Ovary (tissue), 9 donors: ENCODE data around the gene TESK2. TPM values are rescaled to one million over a fixed set of nuclear protein-coding genes. Genes with fewer than 3 reads are reported as not detected.

Source experiments
- DNase-seq, 5 donors: peaks; one replicate each; pipeline ENCODE4 v3.0.0-alpha.2; 2019 to 2020
- H3K27ac ChIP-seq, 2 donors: fragments of 200-600 bp; one replicate each; pipeline versions ENCODE4 v1.5.1 to v1.8.0; 2019 to 2022
- H3K27me3 ChIP-seq: fragments of 200-600 bp; one replicate; pipeline ENCODE4 v1.8.0; 2022
- H3K36me3 ChIP-seq: fragments of 200-600 bp; sonication (generic); one replicate; pipeline ENCODE4 v1.5.1; 2019
- H3K4me1 ChIP-seq: one replicate; pipeline ENCODE4 v1.8.1; 2013; ENCODE audit warnings: mild to moderate bottlenecking, moderate library complexity; ENCODE audit not compliant: insufficient read depth
- H3K4me3 ChIP-seq: fragments of 200-600 bp; sonication (generic); one replicate; pipeline ENCODE4 v1.5.1; 2017
- H3K9me3 ChIP-seq, 2 donors: fragments of 200-600 bp in 1 of 2; sonication (generic) in 1 of 2; one replicate each; pipeline versions ENCODE4 v1.5.1 to v1.8.1; 2013 to 2019; ENCODE audit warnings: mild to moderate bottlenecking in 1 of 2, moderate library complexity in 1 of 2
- CTCF ChIP-seq, 3 donors: fragments of 450-650 bp in 2 of 3; fragments of 200-600 bp in 1 of 3; IDR thresholded peaks; one replicate each; pipeline versions ENCODE4 v1.5.1 to v1.8.0; 2016 to 2022; ENCODE audit warnings: antibody characterized with exemption in 3 of 3, mild to moderate bottlenecking in 1 of 3
- EP300 ChIP-seq: sonication (generic); formaldehyde crosslinking; IDR thresholded peaks from one replicate; pipeline ENCODE4 v1.6.1; 2017; ENCODE audit warnings: antibody characterized with exemption
- POLR2A ChIP-seq: fragments of 450-650 bp; IDR thresholded peaks from one replicate; pipeline ENCODE4 v1.6.1; 2017; ENCODE audit warnings: antibody characterized with exemption, mild to moderate bottlenecking, moderate library complexity
- WGBS, 3 donors: extraction: QIAGEN DNeasy Blood & Tissue Kit in 1 of 3; methylation state at CpG; one replicate each; pipeline versions ENCODE4 v1.1.5 to v1.1.7; 2013 to 2017; 5-methylcytosine and 5-hydroxymethylcytosine counted together
- intact Hi-C, 4 donors: fragments of 100-400 bp; cut with DNase I; formaldehyde crosslinking; loops; one replicate each; pipeline versions ENCODE4 v1.11.0 to v1.15.1; 2022 to 2023
- polyA plus RNA-seq, 2 donors: library from polyadenylated mRNA; stranded (reverse); fragments of 200-250 nt in 1 of 2; fragments of 350-450 nt in 1 of 2; fragmentation: Illumina TruSeq in 1 of 2; extraction: RNeasy Lipid Tissue Mini Kit (QIAGEN cat#74804) in 1 of 2; gene quantifications; one replicate each; pipeline ENCODE4 v1.2.3, GENCODE V29; 2013 to 2014
- total RNA-seq, 7 donors: library from RNA; depleted of rRNA in 2 of 7; stranded (reverse); fragments of >200 nt in 2 of 7; fragmentation: NEBNext Ultra II Directional in 3 of 7; extraction: Animal tissue kit (Norgen Biotek cat#: 25700) in 3 of 7; gene quantifications; one replicate each; pipeline versions ENCODE4 v1.1.0 to v1.2.4, GENCODE V29; 2016 to 2023
- donor health status: DM: no; HTN: no; CAD: no; lungs with moderate emphysema.
- donor health status: DM: no; HTN: no; CAD: no.
- donor health status: Bipolar disorder and iron deficiency.
- donor health status: DM: yes; HTN: yes; CAD: no.
- donor health status: DM: no; HTN: no; CAD: no.
- donor health status: DM: yes; HTN: yes; CAD: no.

Gene TESK2
- total and polyA plus RNA-seq, 9 donors, result 6.7 to 12.5 (median 9.7) TPM

DNA sequence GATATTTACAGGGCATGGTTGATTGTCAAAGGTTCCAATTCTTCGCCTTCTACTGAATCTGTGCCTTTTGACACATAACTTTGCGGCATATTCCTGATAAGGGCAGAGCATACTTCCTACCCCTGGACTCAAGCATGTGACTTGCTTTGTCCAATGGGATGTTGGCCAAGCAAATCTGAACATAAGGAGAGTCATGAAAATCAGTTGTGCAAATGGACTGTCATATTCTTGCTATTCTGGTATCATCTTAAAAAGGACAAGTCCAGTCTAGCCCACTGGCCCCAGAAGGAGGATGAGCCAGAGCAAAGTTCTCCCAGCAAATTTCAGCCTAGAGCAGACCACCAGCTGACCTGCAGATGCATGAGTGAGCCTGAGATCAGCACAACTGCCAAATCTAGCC lies 109.7 kb downstream of the TESK2 start:
- Histone ChIP-seq H3K36me3 (no peaks in the 10 kb centered on the region), H3K9me3 (no peaks in the 10 kb centered on the region), H3K27ac (no peak overlapping the region), H3K4me1 (peaks cover 1% of the 10 kb centered on the region), H3K27me3 (no peaks in the 10 kb centered on the region), H3K4me3 (no peak overlapping the region)
- DNase-seq, result no peak
- intact Hi-C loops, result no loop called here
- TF ChIP-seq POLR2A (no peak), EP300 (no peak), CTCF (IDR thresholded peaks at IDR 0.05) (no peak)
- WGBS, 3 donors, result 94 to 97% (median 95%) methylated on average over 2 of the region's 2 CpGs

GRCh38 chr1:45380730-45381129 lies 110.2 kb downstream of the TESK2 start:
- Histone ChIP-seq H3K27ac (no peak overlapping the region), H3K27me3 (no peaks in the 10 kb centered on the region), H3K9me3 (no peaks in the 10 kb centered on the region), H3K4me1 (peaks cover 3% of the 10 kb centered on the region), H3K4me3 (no peak overlapping the region), H3K36me3 (no peaks in the 10 kb centered on the region)
- no peak for TF ChIP-seq CTCF (IDR thresholded peaks at IDR 0.05)
- intact Hi-C loops, result no loop called here
- WGBS, 3 donors, result 83 to 91% (median 85%) methylated on average over 1 of the region's 1 CpG
- no peak for DNase-seq

DNA sequence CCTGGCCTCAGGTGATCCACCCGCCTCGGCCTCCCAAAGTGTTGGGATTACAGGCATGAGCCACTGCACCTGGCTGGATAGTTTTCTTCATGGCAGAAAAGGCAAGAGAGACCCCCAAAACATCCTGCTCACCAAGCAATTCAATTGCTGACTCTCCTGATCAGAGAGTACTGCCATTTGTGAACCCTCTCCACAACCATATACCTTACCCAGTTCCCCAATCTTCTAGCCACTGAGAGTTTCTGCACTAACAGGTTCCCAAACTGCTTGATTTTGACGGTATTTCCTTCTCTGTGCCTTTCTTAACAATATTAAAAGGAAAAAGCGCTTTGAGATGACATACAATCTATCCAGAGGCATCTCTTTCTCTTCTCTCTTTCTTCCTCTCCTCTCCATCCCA lies 110.8 kb downstream of the TESK2 start:
- H3K4me1 ChIP-seq, result peaks cover 4% of the 10 kb centered on the region
- H3K9me3 ChIP-seq, result no peaks in the 10 kb centered on the region
- no peaks in the 10 kb centered on the region for H3K27me3 ChIP-seq
- WGBS, 3 donors, result 90 to 92% (median 91%) methylated on average over 4 of the region's 4 CpGs
- intact Hi-C loops, result no loop called here
- DNase-seq, result no peak
- H3K27ac ChIP-seq, result no peak overlapping the region
- no peak for TF ChIP-seq EP300
- no peak for TF ChIP-seq CTCF (IDR thresholded peaks at IDR 0.05)
- TF ChIP-seq POLR2A, result no peak
- H3K36me3 ChIP-seq, result no peaks in the 10 kb centered on the region
- H3K4me3 ChIP-seq, result no peak overlapping the region

GRCh38 chr1:45379524-45379923 lies 111.4 kb downstream of the TESK2 start:
- DNase-seq, result no peak
- 80 to 88% (median 81%) methylated on average over 6 of the region's 6 CpGs for WGBS, 3 donors
- Histone ChIP-seq H3K27me3 (no peaks in the 10 kb centered on the region), H3K27ac (no peak overlapping the region), H3K4me3 (no peak overlapping the region), H3K9me3 (no peaks in the 10 kb centered on the region), H3K4me1 (peaks cover 7% of the 10 kb centered on the region), H3K36me3 (no peaks in the 10 kb centered on the region)
- TF ChIP-seq CTCF (IDR thresholded peaks at IDR 0.05) (no peak), POLR2A (no peak), EP300 (no peak)
- intact Hi-C loops, result no loop called here

DNA sequence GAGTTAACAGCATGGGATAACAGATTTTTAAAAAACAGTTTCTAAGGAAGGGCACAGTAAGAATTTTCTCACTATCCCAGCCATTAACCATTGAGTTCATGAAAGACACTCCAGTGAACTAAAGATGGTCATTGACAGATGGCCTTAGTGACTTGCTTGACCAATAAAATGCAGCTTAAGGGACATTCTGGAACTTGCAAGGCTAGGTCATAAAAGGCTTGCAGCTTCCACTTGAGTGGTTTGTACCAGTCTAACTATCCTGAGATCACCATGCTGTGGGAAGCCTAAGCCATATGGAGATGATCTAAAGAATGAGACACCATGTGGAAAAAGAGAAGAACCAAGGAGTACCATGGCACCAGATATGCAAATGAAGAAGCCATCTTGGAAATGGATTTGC lies 112.8 kb downstream of the TESK2 start:
- H3K27ac ChIP-seq, result no peak overlapping the region
- no peak for TF ChIP-seq EP300
- TF ChIP-seq POLR2A, result no peak
- H3K4me3 ChIP-seq, result no peak overlapping the region
- no peak for DNase-seq
- intact Hi-C loops, result no loop called here
- H3K36me3 ChIP-seq, result no peaks in the 10 kb centered on the region
- H3K27me3 ChIP-seq, result no peaks in the 10 kb centered on the region
- peaks cover 9% of the 10 kb centered on the region for H3K4me1 ChIP-seq
- H3K9me3 ChIP-seq, result no peaks in the 10 kb centered on the region
